HEK293 (cell line): ENCODE data around the gene DDX51.

Experiments used
- REPIN1 ChIP-seq: fragments of 450-650 bp; formaldehyde crosslinking; IDR thresholded peaks from 2 replicates; pipeline ENCODE4 v1.5.1; 2017; ENCODE audit warnings: missing biosample characterization, missing genetic modification characterization, low read depth
- ZNF248 ChIP-seq: fragments of 450-650 bp; formaldehyde crosslinking; IDR thresholded peaks from 2 replicates; pipeline ENCODE4 v1.5.1; 2017; ENCODE audit warnings: missing biosample characterization, missing genetic modification characterization
- ZNF302 ChIP-seq: fragments of 450-650 bp; formaldehyde crosslinking; IDR thresholded peaks from 2 replicates; pipeline ENCODE4 v1.5.1; 2016; ENCODE audit warnings: missing biosample characterization, missing genetic modification characterization, low read depth
- TF ChIP-seq, protein P1 (sequence below): fragments of 450-650 bp; formaldehyde crosslinking; IDR thresholded peaks from 2 replicates; pipeline ENCODE4 v1.5.1; 2016; ENCODE audit warnings: missing biosample characterization, missing genetic modification characterization
- TF ChIP-seq, protein P2 (sequence below): fragments of 450-650 bp; formaldehyde crosslinking; IDR thresholded peaks from 2 replicates; pipeline ENCODE4 v1.5.1; 2016; ENCODE audit warnings: missing biosample characterization, missing genetic modification characterization
- TF ChIP-seq, protein P3 (sequence below): fragments of 450-650 bp; formaldehyde crosslinking; IDR thresholded peaks from 2 replicates; pipeline ENCODE4 v1.5.1; 2016; ENCODE audit warnings: missing biosample characterization, missing genetic modification characterization

DNA sequence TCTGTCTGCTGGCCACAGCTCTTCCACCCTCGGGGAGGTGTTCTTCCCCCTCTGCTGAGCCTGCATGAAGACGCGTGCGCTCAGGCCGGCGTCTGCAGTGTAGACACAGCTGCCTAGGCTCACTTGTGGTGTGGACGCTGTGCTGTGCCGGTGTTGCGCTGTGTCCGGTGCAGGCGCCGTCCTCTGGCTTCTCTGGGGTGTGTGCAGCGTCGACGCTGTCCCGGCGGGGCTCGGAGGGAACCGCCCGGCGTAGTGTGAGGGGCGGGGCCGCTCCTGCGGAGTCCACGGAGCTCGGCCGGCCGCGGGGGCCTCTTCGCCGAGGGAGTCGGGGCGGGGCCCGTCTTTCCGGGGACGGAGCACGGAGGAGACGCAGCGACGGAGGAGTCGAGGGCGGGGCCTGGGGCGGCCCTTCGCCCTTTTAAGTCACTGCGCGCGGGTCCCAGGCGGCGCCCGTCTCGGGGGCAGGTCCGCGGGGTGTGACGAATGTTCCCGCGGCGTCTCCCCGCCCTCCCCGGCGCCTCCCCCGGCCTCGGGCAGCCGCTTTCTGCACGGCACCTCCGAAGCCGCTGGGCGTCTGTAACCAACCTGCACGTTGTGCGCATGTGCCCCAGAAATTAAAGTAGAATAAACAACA is 45.4 kb upstream of the DDX51 start:
- TF ChIP-seq, protein P1, sequence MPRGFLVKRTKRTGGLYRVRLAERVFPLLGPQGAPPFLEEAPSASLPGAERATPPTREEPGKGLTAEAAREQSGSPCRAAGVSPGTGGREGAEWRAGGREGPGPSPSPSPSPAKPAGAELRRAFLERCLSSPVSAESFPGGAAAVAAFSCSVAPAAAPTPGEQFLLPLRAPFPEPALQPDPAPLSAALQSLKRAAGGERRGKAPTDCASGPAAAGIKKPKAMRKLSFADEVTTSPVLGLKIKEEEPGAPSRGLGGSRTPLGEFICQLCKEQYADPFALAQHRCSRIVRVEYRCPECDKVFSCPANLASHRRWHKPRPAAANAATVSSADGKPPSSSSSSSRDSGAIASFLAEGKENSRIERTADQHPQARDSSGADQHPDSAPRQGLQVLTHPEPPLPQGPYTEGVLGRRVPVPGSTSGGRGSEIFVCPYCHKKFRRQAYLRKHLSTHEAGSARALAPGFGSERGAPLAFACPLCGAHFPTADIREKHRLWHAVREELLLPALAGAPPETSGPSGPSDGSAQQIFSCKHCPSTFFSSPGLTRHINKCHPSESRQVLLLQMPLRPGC = no peak
- TF ChIP-seq ZNF302 (tag by site-specific recombination) (no peak), ZNF248 (tag by site-specific recombination) (no peak), REPIN1 (tag by site-specific recombination) (no peak)
- TF ChIP-seq, protein P2, sequence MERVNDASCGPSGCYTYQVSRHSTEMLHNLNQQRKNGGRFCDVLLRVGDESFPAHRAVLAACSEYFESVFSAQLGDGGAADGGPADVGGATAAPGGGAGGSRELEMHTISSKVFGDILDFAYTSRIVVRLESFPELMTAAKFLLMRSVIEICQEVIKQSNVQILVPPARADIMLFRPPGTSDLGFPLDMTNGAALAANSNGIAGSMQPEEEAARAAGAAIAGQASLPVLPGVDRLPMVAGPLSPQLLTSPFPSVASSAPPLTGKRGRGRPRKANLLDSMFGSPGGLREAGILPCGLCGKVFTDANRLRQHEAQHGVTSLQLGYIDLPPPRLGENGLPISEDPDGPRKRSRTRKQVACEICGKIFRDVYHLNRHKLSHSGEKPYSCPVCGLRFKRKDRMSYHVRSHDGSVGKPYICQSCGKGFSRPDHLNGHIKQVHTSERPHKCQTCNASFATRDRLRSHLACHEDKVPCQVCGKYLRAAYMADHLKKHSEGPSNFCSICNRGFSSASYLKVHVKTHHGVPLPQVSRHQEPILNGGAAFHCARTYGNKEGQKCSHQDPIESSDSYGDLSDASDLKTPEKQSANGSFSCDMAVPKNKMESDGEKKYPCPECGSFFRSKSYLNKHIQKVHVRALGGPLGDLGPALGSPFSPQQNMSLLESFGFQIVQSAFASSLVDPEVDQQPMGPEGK (tag by site-specific recombination) = peak; percentile 79
- TF ChIP-seq, protein P3, sequence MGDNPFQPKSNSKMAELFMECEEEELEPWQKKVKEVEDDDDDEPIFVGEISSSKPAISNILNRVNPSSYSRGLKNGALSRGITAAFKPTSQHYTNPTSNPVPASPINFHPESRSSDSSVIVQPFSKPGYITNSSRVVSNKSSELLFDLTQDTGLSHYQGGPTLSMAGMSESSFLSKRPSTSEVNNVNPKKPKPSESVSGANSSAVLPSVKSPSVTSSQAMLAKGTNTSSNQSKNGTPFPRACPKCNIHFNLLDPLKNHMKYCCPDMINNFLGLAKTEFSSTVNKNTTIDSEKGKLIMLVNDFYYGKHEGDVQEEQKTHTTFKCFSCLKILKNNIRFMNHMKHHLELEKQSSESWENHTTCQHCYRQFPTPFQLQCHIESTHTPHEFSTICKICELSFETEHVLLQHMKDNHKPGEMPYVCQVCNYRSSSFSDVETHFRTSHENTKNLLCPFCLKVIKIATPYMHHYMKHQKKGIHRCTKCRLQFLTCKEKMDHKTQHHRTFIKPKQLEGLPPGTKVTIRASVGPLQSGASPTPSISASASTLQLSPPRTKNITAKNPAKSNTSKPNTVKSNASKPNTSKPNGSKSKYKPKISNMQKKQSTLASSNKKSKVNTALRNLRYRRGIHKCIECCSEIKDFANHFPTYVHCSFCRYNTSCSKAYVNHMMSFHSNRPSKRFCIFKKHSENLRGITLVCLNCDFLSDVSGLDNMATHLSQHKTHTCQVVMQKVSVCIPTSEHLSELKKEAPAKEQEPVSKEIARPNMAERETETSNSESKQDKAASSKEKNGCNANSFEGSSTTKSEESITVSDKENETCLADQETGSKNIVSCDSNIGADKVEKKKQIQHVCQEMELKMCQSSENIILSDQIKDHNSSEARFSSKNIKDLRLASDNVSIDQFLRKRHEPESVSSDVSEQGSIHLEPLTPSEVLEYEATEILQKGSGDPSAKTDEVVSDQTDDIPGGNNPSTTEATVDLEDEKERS (tag by site-specific recombination) = no peak
